Mesendoderm (in vitro differentiated cells): ENCODE measurements around the gene SCFD2.

Source experiments
- DNase-seq: peaks from one replicate; pipeline ENCODE4 v3.0.0; 2013
- H2AK5ac ChIP-seq: 2 replicates; pipeline ENCODE4 v1.6.1; 2013; ENCODE audit warnings: low read length, inconsistent platforms
- H2BK120ac ChIP-seq: 2 replicates; pipeline ENCODE4 v1.6.1; 2013; ENCODE audit warnings: low read depth, mild to moderate bottlenecking, low read length, moderate library complexity, mixed read lengths
- H2BK15ac ChIP-seq: replicated peaks from 2 replicates; pipeline ENCODE4 v1.6.1; 2013; ENCODE audit warnings: low read depth, mild to moderate bottlenecking, moderate library complexity
- H2BK5ac ChIP-seq: 2 replicates; pipeline ENCODE4 v1.6.1; 2013; ENCODE audit warnings: low read length, inconsistent platforms
- H3K18ac ChIP-seq: 2 replicates; pipeline ENCODE4 v1.6.1; 2013; ENCODE audit warnings: mild to moderate bottlenecking, low read length, mixed read lengths
- H3K23ac ChIP-seq: one replicate; pipeline ENCODE4 v1.6.1; 2013; ENCODE audit warnings: low read length
- H3K27ac ChIP-seq: 2 replicates; pipeline ENCODE4 v1.5.1; 2013; ENCODE audit warnings: low read depth, mild to moderate bottlenecking, inconsistent platforms, low read length, moderate library complexity
- H3K27me3 ChIP-seq: 2 replicates; pipeline ENCODE4 v1.6.1; 2013; ENCODE audit warnings: low read length, control low read depth, mild to moderate bottlenecking, inconsistent platforms; ENCODE audit not compliant: insufficient read depth, poor library complexity
- H3K36me3 ChIP-seq: 2 replicates; pipeline ENCODE4 v1.6.1; 2013; ENCODE audit warnings: low read length, inconsistent platforms; ENCODE audit not compliant: control insufficient read depth, insufficient read depth
- H3K4ac ChIP-seq: one replicate; pipeline ENCODE4 v1.6.1; 2013; ENCODE audit warnings: low read depth, mild to moderate bottlenecking, low read length, moderate library complexity
- H3K4me1 ChIP-seq: 2 replicates; pipeline ENCODE4 v1.6.1; 2013; ENCODE audit warnings: low read depth, low read length, inconsistent platforms; ENCODE audit not compliant: control insufficient read depth
- H3K4me2 ChIP-seq: 2 replicates; pipeline ENCODE4 v1.6.1; 2013; ENCODE audit warnings: low read length
- H3K4me3 ChIP-seq: 2 replicates; pipeline ENCODE4 v1.5.1; 2013; ENCODE audit warnings: mild to moderate bottlenecking, low read length
- H3K56ac ChIP-seq: one replicate; pipeline ENCODE4 v1.6.1; 2013; ENCODE audit warnings: low read length
- H3K79me1 ChIP-seq: 2 replicates; pipeline ENCODE4 v1.6.1; 2013; ENCODE audit warnings: low read length, inconsistent platforms
- H3K79me2 ChIP-seq: 2 replicates; pipeline ENCODE4 v1.6.1; 2013; ENCODE audit warnings: mild to moderate bottlenecking, low read length; ENCODE audit not compliant: control insufficient read depth, insufficient read depth
- H3K9ac ChIP-seq: 2 replicates; pipeline ENCODE4 v1.6.1; 2013; ENCODE audit warnings: low read length, inconsistent platforms
- H4K5ac ChIP-seq: one replicate; pipeline ENCODE4 v1.6.1; 2013; ENCODE audit warnings: low read length
- H4K8ac ChIP-seq: one replicate; pipeline ENCODE4 v1.6.1; 2013; ENCODE audit warnings: low read depth, mild to moderate bottlenecking, control low read depth, low read length, moderate library complexity
- WGBS: extraction: QIAGEN DNeasy Blood & Tissue Kit; methylation state at CpG from one replicate; pipeline ENCODE4 v1.1.7; 2013; ENCODE audit warnings: low lambda C conversion rate, missing lambda C conversion rate; ENCODE audit not compliant: insufficient coverage; ENCODE audit errors: extremely low coverage; 5-methylcytosine and 5-hydroxymethylcytosine counted together

The SCFD2 gene

DNA sequence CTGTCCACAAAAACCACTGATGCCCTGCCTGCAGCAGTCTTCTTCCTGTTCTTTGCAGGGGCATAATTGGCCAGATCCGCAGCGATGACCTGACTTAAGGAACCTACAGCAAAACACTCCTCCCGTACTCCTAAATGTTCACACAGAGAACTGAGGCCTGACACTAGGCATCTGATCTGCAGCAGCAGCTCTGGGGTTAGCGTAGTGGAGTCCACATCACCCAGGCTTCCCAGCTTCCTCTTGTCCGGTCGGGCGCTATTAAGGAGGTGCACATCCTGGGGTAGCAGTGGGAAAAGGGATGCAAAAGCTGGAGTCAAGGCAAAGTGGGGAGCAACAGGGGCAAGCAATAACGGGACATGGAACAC, 758 bp downstream of the SCFD2 start:
- no CpG with 5 or more reads among the region's 8 CpGs for whole genome bisulfite sequencing
- Histone ChIP-seq H3K4me3 (peak overlapping the region; percentile 93), H3K4me1 (peaks cover 2% of the 10 kb centered on the region), H4K8ac (no peak overlapping the region), H3K4me2 (peak overlapping the region; percentile 100), H3K23ac (no peak overlapping the region), H2BK120ac (no peak overlapping the region), H2BK5ac (no peak overlapping the region), H3K18ac (no peak overlapping the region), H3K27ac (no peak overlapping the region), H2BK15ac (no peak overlapping the region), H3K79me1 (peaks cover 6% of the 10 kb centered on the region), H3K36me3 (no peaks in the 10 kb centered on the region), H4K5ac (no peak overlapping the region), H2AK5ac (no peak overlapping the region), H3K79me2 (peaks cover 5% of the 10 kb centered on the region), H3K9ac (peak overlapping the region; percentile 71), H3K4ac (no peak overlapping the region), H3K56ac (peak overlapping the region; percentile 89), H3K27me3 (no peaks in the 10 kb centered on the region)
- DNase-seq, result peak; percentile 21

- peaks cover 2% of the 10 kb centered on the region for H3K4me1 ChIP-seq
- H3K9ac ChIP-seq, result no peak overlapping the region
- no peak overlapping the region for H3K4me2 ChIP-seq
- no peak overlapping the region for H4K8ac ChIP-seq
- H3K27ac ChIP-seq, result no peak overlapping the region
- H3K4ac ChIP-seq, result no peak overlapping the region
- H2AK5ac ChIP-seq, result no peak overlapping the region
- peaks cover 6% of the 10 kb centered on the region for H3K79me1 ChIP-seq
- no peak for DNase-seq
- no peaks in the 10 kb centered on the region for H3K36me3 ChIP-seq
- no peak overlapping the region for H2BK5ac ChIP-seq
- no peak overlapping the region for H3K23ac ChIP-seq
- H3K79me2 ChIP-seq, result peaks cover 5% of the 10 kb centered on the region
- WGBS, result no CpG with 5 or more reads among the region's 3 CpGs
- no peaks in the 10 kb centered on the region for H3K27me3 ChIP-seq
- no peak overlapping the region for H3K56ac ChIP-seq
- H3K18ac ChIP-seq, result no peak overlapping the region
- H2BK15ac ChIP-seq, result no peak overlapping the region
- H4K5ac ChIP-seq, result no peak overlapping the region
- no peak overlapping the region for H3K4me3 ChIP-seq
- no peak overlapping the region for H2BK120ac ChIP-seq
Measured at GRCh38 chr4:53364624-53365023, 1.2 kb downstream of the SCFD2 start.

- Histone ChIP-seq H3K27ac (no peak overlapping the region), H3K79me1 (peaks cover 6% of the 10 kb centered on the region), H3K18ac (no peak overlapping the region), H3K23ac (no peak overlapping the region), H2BK5ac (no peak overlapping the region), H2BK120ac (no peak overlapping the region), H4K5ac (no peak overlapping the region), H3K27me3 (no peaks in the 10 kb centered on the region), H3K36me3 (no peaks in the 10 kb centered on the region), H3K9ac (no peak overlapping the region), H3K4me2 (no peak overlapping the region), H2AK5ac (no peak overlapping the region), H3K4ac (no peak overlapping the region), H3K79me2 (peaks cover 5% of the 10 kb centered on the region), H3K4me3 (no peak overlapping the region), H4K8ac (no peak overlapping the region), H2BK15ac (no peak overlapping the region), H3K56ac (no peak overlapping the region), H3K4me1 (peaks cover 2% of the 10 kb centered on the region)
- DNase-seq, result peak; percentile 44
- no CpG with 5 or more reads among the region's 1 CpG for WGBS
Measured at GRCh38 chr4:53362093-53362492, 3.8 kb downstream of the SCFD2 start.

DNA sequence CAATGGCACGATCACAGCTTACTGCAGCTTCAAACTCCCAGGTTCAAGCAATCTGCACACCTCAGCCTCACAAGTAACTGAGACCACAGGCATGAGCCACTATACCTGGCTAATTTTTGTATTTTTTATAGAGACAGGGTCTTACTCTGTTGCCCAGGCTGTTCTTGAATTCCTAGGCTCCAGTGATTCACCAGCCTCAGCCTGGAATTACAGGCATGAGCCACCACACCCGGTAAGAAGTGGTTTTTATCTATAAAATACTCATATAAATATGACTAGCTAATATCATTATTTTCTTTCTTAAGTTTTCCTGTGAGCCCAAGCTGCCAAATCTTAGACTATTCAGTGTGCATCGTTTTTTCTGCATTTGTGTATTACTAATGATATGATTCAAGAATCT, 4.4 kb downstream of the SCFD2 start:
- Histone ChIP-seq H3K18ac (no peak overlapping the region), H3K56ac (no peak overlapping the region), H2BK120ac (no peak overlapping the region), H3K9ac (no peak overlapping the region), H3K4me1 (peaks cover 2% of the 10 kb centered on the region), H4K8ac (no peak overlapping the region), H3K23ac (no peak overlapping the region), H3K4me2 (no peak overlapping the region), H3K4me3 (no peak overlapping the region), H2BK15ac (no peak overlapping the region), H4K5ac (no peak overlapping the region), H3K27ac (no peak overlapping the region), H2BK5ac (no peak overlapping the region), H3K79me1 (peaks cover 6% of the 10 kb centered on the region), H2AK5ac (no peak overlapping the region), H3K36me3 (no peaks in the 10 kb centered on the region), H3K79me2 (peaks cover 5% of the 10 kb centered on the region), H3K27me3 (no peaks in the 10 kb centered on the region), H3K4ac (no peak overlapping the region)
- DNase-seq, result no peak
- no CpG with 5 or more reads among the region's 3 CpGs for WGBS

DNA sequence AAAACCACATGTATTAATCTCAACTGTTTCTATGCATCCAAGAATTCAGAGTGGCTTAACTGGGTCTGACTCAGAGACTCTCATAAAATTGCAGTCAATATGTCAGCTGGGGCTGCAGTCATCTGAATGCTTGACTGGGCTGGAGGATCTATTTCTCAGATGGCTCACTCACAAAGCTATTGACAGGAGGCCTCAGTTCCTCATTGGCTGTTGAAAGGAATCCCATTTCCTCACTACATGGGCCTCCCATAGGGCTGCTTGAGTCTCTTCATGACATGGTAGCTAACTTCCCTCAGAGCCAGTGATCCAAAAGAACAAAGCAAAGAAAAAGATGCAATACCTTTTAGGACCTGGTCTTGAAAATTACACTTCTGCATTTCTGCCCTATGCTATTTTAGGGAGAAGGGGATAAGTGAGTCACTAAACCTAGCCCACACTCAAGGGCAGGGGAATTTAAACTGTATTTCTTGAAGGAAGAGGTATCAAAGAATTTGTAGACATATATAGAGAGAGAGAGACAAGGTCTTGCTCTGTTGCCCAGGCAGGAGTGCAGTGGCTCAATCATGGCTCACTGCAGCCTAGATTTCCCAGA, 9.8 kb downstream of the SCFD2 start:
- Histone ChIP-seq H3K4me1 (no peaks in the 10 kb centered on the region), H4K8ac (no peak overlapping the region), H3K4me3 (no peak overlapping the region), H3K4ac (no peak overlapping the region), H2BK5ac (no peak overlapping the region), H2BK120ac (no peak overlapping the region), H3K18ac (no peak overlapping the region), H3K4me2 (no peak overlapping the region), H3K23ac (no peak overlapping the region), H3K79me2 (no peaks in the 10 kb centered on the region), H2BK15ac (no peak overlapping the region), H3K56ac (no peak overlapping the region), H3K79me1 (no peaks in the 10 kb centered on the region), H4K5ac (no peak overlapping the region), H3K9ac (no peak overlapping the region), H3K36me3 (no peaks in the 10 kb centered on the region), H3K27me3 (peaks cover 2% of the 10 kb centered on the region), H3K27ac (no peak overlapping the region), H2AK5ac (no peak overlapping the region)
- no peak for DNase-seq

DNA sequence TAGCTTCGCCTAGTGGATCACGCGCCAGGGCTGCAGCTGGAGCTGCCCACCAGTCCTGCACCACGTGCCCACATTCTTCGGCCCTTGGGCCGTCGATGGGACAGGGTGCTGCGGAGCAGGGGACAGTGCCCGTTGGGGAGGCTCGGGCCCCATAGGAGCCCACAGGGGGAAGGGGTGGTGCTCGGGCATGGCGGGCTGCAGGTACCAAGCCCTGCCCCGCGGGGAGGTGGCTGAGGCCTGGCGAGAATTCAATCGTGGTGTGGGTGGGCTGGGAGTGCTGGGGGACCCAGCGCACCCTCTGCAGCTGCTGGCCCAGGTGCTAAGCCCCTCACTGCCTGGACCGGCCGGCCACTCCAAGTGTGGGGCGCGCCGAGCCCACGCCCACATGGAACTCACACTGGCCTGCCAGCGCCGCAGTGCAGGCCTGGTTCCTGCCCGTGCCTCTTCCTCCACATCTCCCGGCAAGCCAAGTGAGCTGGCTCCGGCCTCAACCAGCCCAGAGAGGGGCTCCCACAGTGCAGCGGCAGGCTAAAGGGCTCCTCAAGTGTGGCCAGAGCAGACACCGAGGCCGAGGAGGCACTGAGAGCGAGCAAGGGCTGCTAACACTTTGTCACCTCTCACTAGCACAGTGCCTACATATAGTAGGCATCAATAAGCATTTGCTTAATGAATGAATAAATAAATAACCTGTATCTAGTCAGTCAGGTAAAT, 11.7 kb downstream of the SCFD2 start:
- no peak overlapping the region for H3K4me2 ChIP-seq
- no peaks in the 10 kb centered on the region for H3K4me1 ChIP-seq
- no peak overlapping the region for H2BK15ac ChIP-seq
- H3K27ac ChIP-seq, result no peak overlapping the region
- WGBS, result no CpG with 5 or more reads among the region's 32 CpGs
- H3K9ac ChIP-seq, result no peak overlapping the region
- H3K36me3 ChIP-seq, result no peaks in the 10 kb centered on the region
- H3K27me3 ChIP-seq, result peaks cover 2% of the 10 kb centered on the region
- H4K8ac ChIP-seq, result no peak overlapping the region
- no peak for DNase-seq
- H2AK5ac ChIP-seq, result no peak overlapping the region
- H3K4ac ChIP-seq, result no peak overlapping the region
- no peak overlapping the region for H3K18ac ChIP-seq
- no peak overlapping the region for H3K23ac ChIP-seq
- no peak overlapping the region for H2BK120ac ChIP-seq
- no peak overlapping the region for H3K4me3 ChIP-seq
- H3K79me1 ChIP-seq, result no peaks in the 10 kb centered on the region
- no peak overlapping the region for H4K5ac ChIP-seq
- no peak overlapping the region for H3K56ac ChIP-seq
- H3K79me2 ChIP-seq, result no peaks in the 10 kb centered on the region
- H2BK5ac ChIP-seq, result no peak overlapping the region
